Measurements from ENCODE around the gene KLF15.

The KLF15 gene

DNA sequence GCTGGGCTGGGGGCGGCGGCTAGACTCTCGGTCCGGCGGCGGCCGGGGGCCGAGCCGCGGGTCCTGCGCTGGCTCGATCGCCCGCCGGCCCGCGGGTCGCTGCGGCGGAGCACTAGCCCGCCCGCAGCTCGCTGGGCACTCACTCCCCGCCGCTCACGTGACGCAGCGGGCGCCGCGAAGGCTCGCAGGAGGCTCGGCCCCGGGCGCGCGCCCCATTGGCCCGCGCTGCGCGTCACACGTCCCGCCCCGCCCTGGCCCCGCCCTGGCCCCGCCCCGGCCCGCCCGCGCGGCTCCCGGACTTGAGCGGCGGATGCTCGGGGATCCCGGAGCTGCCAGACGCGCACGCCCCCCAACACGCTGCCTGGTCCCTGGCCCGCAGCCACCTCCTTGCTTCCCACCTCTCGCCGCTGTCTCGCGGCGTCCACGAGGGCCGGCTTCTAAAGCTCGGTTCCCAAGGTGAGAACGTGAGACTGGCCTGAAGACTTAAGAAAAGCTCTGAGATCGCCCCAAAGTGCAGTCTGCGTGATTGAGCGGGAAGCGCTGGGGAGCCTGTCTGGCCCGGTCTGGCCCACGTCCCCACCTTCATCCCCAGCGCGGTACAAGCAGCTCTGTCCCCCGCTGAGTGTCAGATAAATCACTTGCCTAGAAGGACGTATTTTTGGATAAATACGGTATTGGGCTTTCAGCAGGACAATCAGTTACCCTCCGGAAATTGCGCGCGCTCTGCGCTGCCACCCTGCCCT is at the start of gene KLF15:
KLF15 (minus strand) TSS at position 114 of the 743 bp plus-strand sequence. CDS start 4,486 bp downstream, outside the sequence.
- no peak for DNase-seq (ENCODE audit: low read depth)

DNA sequence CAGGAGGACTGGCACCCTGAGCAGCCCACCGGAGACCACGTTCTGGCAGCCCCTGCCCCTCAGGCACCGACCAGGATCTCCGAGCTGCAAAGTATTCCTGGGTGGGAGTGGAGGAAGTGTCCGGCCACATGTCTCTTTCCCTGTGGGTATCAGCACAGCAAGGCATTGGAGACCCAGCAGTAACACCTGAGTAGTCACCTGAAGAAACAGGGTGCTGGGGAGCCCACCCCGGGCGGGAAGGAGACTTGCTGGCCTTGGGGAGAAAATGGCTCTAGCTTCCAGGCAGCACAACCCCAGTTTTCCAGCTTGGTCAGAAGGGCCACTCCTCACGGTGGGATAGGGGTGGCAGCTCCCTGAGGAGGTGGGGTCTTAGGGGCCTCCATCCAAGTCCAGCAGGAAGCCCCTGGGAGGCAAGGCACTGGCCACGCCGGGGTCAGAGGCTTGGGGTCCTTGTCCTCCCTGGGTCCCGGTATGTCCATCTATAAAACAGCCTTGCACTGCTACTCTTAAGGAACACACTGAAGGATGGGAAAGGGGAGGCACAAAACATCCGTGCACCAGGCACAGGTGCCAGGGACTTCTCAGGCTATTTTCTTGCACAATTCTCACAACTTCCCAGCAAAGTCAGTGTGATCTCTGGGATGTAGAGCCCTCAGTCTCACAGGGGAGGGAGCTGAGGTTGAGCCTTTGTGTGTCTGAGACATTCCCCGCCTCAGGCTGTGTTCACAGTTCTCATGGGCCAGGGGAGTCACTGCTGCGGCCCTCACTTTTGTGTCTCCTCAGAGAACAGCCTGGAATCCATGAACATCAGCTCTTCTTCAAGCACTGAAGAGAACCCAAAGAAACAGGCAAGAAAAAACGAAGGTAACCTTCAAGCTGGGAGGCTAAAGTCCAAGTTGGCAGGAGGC is 49.4 kb upstream of the KLF15 start:
- DNase-seq (ENCODE audit: low read depth) = no peak

DNA sequence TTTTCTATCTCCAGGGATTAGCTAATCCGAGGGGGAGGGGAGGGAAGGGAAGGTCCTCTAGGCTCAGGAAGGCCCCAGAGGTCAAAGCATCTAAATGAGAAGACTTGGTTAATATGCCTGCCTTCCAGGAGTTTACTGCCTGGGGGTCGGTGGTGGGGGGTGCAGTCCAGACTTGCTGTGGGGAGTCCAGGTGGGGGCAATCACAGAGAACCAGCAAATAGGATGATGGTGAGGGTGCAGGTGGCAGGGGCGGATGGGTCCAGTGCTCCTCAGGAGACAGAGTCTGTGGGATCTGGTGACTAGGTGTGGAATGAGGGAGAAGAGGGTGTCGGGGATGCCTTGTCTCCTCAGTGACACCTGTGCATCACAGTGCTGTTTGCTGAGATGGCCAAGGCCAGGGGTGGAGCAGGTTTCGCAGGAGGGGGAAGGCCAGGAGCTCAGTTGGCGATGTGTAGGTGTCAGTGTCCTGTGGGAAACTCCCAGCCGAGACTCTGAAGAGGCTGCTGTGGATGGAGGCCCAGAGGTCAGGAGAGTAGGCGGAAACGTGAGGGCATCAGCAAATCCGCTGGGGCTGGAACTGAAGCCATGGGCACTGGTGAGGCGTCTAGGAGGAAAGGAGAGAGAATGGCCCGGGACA is 45.6 kb upstream of the KLF15 start:
- DNase-seq (ENCODE audit: low read depth) = no peak

DNA sequence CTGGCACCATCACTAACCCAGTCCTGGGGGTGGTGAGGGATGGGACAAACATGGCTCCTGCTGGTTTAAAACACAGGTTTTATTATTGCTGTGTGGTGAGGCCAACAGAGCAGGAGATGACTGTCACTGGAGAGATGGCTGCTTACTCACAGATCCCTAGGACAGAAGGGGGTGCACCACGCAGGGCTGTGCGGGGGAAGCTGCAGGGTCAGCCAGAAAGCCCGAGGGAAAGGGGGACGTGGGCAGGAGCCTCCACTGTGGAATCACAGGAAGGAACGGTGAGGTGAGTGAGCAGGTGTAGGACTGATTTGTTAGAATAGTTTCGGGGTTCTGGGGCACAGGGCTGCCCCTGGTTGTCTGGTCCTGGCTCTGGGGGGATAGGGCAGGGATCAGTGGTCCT is 45.0 kb upstream of the KLF15 start:
- no peak for DNase-seq (ENCODE audit: low read depth)

DNA sequence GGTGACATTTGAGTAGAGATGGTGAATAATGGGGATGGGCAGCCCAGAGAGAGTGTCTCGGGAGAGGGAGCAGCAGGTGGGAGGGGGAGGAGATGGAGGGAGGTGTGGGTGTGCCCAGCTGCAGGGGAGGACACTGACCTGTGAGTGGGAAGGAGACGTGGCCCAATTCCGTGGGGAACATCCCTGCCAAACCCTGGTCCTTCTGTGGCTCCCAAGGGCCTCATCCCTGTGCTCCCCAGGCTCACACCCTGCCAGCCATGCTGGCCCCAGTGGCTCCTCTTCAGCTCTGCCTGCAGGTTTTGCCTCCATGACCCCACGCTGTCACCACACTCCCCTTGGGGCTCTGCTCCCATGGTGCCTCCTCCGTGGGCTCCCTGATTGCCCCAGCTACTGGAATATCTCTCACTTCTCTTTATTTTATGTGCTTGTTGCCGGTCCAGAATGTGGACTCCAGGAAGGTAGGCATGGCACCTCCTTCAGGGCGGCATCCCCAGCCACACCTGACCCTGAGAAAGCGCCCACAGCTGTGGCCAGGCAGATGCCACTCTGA is 44.5 kb upstream of the KLF15 start:
- no peak for DNase-seq (ENCODE audit: low read depth)

DNA sequence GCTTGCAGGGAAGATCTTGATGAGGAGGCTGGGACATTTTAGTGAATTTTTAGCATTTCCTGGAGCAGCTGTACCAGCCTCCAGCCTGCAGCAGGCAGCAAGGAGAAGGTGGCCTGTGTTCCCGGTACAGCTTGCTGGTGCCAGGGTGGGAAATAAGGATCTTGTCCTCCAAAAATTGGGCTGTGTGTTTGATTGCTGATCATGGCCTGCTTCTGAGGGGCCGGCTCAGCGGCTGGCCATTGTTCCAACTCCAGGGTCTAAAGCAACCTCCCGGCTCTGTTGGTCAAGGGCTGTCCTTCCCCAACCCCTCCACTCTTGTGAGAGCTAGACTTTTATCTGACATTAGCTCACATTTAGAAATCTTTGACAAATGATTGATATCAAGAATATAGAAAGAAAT is 42.5 kb upstream of the KLF15 start:
- DNase-seq (ENCODE audit: low read depth) = no peak

DNA sequence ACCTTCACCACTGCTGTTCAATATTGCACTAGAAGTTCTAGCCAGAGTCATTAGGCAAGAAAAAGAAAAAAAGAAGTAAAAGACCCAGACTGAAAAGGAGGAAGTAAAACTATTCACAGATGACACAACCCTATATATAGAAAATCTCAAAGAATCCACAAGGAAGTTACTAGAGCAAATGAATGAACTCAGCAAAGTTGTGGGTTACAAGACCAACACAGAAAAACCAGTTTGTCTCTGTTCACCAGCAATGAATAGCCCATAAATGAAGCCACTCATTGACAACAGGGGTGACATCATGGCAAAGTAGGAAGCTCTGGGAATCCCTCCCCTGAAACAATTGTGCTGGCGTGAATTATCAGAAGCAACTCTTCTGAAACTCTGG is 42.1 kb upstream of the KLF15 start:
- DNase-seq (ENCODE audit: low read depth) = no peak

DNA sequence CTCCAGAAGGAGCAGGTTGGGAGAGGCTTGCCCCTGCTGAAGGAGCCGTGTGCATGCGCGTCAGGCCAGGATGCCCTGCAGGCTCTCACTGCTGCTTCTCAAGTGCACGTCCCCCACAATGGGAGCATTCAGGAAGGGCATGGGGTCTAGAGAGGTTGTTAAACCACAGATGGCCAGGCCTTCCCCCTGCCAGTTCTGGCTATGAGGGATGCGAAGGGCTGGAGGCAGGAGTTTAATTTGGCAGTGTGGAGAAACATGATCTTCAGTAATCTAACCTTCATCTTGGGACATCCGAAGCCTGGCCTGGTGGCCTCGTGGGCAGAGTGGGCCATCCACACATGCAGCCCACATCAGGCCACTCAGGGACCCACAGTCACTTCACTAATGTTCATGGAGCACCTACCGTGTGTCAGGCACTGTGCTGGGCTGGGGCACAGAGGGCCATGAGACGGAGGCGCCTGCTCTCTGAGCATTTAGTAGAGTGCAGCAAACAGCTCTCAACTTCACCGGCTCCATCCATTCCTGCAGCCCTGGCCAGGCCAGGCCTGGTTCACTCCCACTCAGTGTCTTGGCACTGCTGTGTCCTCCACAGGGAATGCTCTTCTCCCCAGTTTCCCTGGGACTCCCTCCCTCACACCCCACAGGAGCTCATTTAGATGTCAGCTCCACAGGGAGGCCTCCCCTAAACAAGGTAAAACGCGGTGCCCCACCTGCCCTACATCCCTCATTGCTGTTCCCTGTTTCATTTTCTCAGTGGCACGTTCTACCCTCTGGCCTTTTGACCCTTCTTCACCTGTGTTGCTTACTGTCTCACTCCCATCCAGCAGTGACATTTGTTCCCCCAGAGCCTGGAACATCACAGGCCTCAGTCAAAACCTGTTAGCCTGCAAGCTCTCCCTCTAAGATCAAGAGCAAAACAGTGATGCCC is 41.5 kb upstream of the KLF15 start:
- DNase-seq (ENCODE audit: low read depth) = no peak

DNA sequence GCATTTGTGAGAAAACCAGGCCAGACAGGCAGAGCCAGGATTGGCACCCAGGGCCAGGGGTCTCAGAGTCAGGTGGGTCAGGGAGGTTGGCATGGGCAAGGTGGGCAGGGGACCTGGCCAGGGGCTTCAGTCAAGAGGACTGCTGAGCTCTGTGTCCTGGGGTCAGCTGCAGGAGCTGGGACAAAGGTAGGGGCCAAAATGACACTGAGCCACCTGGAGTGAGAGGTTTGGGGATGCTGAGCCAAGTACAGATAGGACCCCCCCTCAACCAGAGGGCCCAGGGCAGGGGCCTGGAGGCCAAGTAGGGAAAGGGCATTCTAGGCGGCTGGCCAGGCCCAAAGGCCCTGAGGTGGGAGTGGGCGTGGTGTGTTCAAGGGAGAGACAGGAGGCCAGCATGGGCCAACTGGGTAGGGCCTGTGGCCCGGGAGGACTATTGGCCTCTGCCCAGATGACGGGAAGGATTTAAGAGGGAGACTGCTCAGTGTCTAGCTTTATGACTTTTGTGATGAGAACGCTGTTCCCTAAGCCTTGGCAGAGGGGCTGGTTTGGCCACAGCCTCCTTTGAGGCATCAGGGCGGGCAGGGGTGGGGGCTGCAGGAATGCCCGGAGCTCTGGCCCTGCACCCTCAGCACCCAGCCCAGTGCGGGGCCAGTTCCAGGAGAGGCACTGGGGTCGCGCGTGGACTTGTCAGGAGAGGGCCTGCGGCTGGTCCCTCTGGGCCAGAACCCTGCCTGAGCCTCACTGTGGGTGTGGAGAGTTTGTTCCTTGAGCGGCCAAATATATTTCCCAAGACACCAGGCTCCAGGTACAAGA is 40.6 kb upstream of the KLF15 start:
- DNase-seq (ENCODE audit: low read depth) = no peak

DNA sequence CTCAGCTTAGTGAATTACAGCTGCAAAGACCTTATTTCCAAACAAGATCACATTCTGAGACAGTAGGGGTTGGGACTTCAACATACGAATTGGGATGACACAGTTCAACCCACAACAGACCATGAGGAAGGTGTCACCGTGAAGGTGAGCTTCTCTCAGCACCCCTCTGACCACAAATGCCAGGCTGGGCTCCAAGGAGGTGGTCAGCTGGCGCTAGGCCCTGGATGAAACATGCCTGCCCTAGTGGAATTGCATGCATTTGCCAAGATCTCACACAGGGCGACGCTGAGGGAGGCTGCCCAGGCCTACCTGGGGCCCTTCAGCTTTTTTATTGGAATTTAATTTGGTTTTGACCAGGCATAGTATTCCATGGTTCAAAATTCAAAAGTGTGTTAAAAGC is 39.3 kb upstream of the KLF15 start:
- no peak for DNase-seq (ENCODE audit: low read depth)

DNA sequence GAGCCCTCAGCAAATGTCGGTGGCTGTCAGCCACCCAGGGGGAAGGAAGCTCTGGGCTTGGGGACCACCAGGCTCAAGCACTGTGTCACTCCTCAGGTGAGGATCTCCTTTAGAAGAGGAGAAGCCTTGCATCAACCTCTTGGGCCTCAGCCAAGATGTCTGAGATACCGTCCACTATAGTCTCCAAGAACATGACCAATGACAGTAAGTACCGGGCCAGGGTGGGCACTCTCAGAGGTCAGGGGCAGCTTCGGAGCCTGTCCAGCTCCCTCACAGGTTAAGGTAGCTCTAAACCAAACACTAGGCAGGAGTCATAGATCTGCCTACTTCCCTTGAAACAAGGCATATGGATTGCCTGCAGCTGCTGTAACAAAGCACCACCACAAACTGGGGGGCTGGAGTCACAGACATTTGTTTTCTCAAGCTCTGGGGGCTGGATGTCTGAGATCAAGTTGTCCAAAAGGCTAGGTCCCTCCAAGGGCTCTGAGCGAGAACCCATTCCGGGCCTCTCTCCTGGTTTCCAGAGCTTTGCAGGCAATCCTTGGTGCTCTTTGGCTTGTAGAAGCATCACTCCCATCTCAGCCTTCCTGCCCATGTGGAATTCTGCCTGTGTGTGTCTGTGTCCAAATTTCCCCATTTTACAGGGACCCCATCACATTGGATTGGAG is 38.8 kb upstream of the KLF15 start:
- DNase-seq (ENCODE audit: low read depth) = no peak

DNA sequence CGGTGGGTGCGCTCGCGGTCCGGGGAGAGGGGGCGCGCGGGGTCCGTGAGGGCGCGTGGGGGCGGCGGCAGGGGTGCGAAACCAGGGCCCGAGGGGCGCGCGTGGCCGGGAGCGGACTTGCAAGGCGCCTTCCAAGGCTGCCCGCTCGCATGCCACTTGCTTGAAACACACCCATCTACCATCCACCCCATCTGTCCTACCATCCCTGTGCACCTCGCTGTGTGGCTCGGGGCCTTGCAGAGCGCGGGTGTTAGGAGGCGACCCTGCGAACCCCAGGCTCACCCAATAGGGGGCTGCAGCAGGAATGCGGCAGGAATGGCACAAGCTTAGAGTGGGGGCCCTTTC is 37.7 kb upstream of the KLF15 start:
- DNase-seq (ENCODE audit: low read depth) = no peak

DNA sequence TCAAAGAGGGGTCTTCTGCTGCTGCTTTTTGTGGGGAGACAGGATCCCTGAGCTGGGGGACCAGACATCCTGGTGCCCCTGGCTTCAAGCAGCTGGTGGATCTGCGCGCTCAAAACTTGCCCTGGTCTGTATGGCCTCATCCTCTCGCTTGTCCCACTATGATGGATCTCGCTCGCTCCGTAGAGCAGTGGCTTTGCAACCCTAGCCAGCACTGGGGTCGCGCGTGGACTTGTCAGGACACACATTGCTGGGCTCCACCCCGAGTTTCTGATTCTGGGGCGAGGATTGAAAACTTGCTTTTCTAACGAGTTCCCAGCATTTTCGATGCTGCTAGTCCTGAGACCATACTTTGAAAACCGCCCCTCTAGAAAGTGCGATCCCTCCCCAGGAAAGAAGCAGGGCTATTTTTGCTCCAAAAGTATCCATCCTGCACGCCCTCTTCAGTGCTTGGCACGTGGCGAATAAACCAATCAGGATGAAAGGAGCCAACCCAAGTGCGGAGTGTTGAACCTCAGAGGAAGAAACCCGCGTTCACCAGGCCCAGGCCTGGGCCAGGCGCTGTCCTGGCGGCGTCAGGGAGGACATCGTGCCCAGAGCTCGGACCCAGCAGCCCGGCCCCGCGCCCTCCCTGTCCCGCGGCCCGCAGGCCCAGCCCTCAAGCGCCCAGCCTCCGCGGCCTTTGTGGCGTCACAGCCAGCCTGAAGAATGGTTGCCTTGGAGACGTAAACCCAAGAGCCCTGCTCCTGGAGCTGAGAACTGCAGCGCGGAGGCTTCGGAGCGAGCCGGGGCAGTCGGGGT is 37.2 kb upstream of the KLF15 start, which contains the start of gene CFAP100:
CFAP100 (plus strand) TSS at position 731 of the 798 bp plus-strand sequence. CDS start 1,092 bp downstream, outside the sequence.
- DNase-seq (ENCODE audit: low read depth) = no peak

DNA sequence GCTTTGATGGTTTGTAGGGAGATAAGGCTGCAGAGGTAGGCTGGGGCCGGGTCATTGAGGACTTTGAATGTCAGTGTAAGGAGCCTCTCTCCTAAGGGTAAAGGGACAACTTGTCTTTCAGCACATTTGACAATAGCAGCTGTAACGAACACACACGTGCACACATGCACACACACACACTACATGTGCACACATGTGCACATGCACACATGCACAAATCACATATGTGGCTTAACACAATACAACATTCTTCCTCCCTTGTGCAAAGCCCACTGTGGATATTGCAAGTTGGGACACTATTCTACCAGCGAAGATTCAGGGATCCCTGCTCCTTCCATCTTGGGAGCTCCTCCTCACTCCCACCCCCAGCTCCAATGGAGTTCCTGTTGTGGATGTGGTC is 36.4 kb upstream of the KLF15 start:
- no peak for DNase-seq (ENCODE audit: low read depth)

DNA sequence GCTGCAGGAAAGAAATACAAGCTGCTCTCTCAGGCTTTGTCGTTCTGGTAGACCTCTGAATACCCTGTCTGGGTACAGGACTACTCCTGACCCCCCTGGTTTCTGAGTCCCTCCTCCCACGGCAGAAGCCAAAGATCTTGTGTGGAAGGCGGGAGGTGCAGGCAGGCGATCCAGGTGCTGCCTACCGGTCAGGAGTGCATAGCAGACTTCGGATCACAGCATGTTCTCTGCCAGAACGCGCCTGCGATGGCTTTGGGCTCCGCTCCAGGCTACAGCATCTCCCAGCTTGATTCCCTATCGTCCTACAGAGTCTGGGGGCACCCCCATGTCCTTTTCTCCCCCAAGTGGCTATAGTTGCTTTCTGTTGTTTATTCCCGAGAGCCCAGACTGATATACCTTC is 35.0 kb upstream of the KLF15 start:
- DNase-seq (ENCODE audit: low read depth) = no peak

DNA sequence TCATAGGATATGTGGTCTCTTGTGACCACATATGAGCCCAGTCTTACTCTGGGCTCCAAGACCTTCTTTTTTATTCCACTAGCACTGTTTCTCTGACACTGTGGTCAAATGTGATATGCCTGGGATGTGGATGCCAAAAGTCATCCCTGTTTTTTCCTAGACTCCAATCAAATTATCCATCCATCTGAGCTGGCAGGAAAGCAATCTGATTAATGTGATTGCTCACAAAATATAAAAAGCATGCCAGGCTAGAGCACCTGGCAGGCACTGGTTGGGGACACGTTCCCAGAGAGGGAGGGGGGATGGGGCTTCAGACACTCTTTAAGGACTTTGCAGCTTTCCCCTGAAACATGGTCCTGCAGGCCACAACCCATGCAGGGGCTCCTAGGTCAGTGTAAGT is 34.4 kb upstream of the KLF15 start:
- no peak for DNase-seq (ENCODE audit: low read depth)

DNA sequence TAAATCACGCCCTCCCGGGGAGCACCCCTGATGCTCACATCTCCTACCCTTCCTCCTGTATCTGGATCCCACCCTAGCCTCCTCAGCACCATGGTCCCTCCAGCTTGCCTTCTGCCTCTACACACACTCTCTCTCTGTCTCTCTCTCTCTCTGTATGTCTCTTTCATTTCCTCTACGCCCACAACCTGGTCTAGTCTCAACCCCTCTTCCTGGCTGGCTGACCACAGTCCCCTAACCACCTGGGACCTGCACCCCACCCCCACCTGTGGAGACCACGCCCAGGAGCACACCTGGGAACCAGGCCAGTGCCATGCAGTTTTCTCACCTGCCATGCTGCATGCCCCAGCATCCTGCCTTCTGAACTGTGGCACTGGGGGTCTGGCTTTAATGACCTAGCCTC is 33.5 kb upstream of the KLF15 start:
- no peak for DNase-seq (ENCODE audit: low read depth)

DNA sequence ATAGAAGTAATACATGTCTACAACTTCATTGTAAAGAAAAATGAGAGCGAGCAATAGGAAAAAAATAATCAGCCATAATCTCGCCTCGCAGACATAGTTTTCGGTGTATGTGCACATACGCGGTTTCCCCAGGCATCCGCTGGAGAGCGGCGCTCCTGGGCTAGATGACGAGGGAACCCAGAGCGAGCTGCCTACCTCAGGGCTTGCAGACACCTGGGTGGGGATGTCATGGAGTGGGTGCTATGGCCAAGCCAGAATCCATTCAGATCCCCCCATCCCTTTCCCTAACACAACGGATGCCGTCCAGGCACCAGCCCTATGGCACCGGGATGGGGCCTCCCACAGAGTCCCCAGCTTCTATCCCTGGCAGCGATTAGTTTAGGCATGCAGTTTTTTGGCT is 33.0 kb upstream of the KLF15 start:
- no peak for DNase-seq (ENCODE audit: low read depth)

DNA sequence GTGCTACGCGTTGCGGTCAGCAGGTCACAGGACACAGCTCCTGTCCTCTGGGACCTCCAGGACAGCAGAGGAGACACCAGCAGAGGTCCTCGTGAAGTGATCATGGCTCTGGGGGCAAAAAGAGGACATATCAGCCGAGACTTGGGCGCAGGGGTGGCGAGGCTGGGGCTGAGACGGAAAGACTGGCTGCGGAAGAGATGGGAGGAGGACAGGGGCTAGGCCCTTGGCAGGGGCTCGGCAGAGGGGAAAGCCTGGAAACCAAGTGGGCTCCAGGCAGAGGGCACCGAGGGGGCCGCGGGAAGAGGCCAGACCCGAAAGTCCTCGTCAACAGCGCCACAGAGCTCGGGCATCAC is 32.6 kb upstream of the KLF15 start:
- no peak for DNase-seq (ENCODE audit: low read depth)
